ENCODE data around the gene SAP25. TPM values are rescaled to one million over a fixed set of nuclear protein-coding genes. Genes with fewer than 3 reads are reported as not detected.

Gene SAP25
- polyA plus RNA-seq, 3 donors = 67.2 TPM; not detected in 2

- no peak for TF ChIP-seq CTCF (IDR thresholded peaks at IDR 0.05)
- no peak overlapping the region for H3K27ac ChIP-seq (ENCODE audit: low read depth in 1 of 2, low read length in 2 of 2)
- peaks cover 19% of the 10 kb centered on the region for H3K4me1 Mint-ChIP-seq
- H3K27me3 ChIP-seq (ENCODE audit: control insufficient read depth in 2 of 2, insufficient read depth in 2 of 2, low read length in 2 of 2) = no peaks in the 10 kb centered on the region
- peak overlapping the region in 1 of 2 donors; percentile 97 for H3K4me3 Mint-ChIP-seq
- H3K4me2 ChIP-seq (replicated peaks; ENCODE audit: extremely low read depth, low read length, poor library complexity, severe bottlenecking) = no peak overlapping the region
- peaks cover 4% of the 10 kb centered on the region for H3K79me2 ChIP-seq (ENCODE audit: insufficient read depth, low read length)
- DNase-seq = peak in 1 of 3 donors; percentile 28
- intact Hi-C loops (cut with micrococcal nuclease) = loop anchor here in 1 of 2 donors (5.0 kb wide), 1 partner anchor 273 kb away; the partner anchor contains the start of gene UFSP1
- H3K9me3 Mint-ChIP-seq = peaks cover 0 to 1% (median 0%) of the 10 kb centered on the region in 7 donors
- no peaks in the 10 kb centered on the region for H3K9me3 ChIP-seq (replicated peaks in 1 of 2; ENCODE audit: control insufficient read depth in 1 of 2, insufficient read depth in 1 of 2, low read length in 2 of 2)
- H3K9ac ChIP-seq (ENCODE audit: insufficient read depth, low read length, poor library complexity, severe bottlenecking) = no peak overlapping the region
- peak overlapping the region in 1 of 7 donors; percentile 45 for H3K27ac Mint-ChIP-seq
- no peaks in the 10 kb centered on the region for H4K20me1 ChIP-seq (ENCODE audit: insufficient read depth, low read length)
- no peak overlapping the region for H2AFZ ChIP-seq (ENCODE audit: insufficient read depth, low read depth, low read length, poor library complexity, severe bottlenecking)
- H3K36me3 ChIP-seq (replicated peaks in 1 of 2; ENCODE audit: control insufficient read depth in 1 of 2, insufficient read depth in 2 of 2, low read length in 2 of 2) = no peaks in the 10 kb centered on the region
- H3K4me1 ChIP-seq (ENCODE audit: control insufficient read depth in 1 of 2, insufficient read depth in 2 of 2, low read length in 2 of 2) = peaks cover 22 to 27% of the 10 kb centered on the region in 2 donors
- peaks cover 0 to 6% (median 1%) of the 10 kb centered on the region in 3 donors for H3K27me3 Mint-ChIP-seq (ENCODE audit: low read depth in 3 of 3)
- 100% methylated on average over 1 of the region's 6 CpGs for WGBS (ENCODE audit: insufficient coverage)
- H3K36me3 Mint-ChIP-seq = peaks cover 17 to 18% of the 10 kb centered on the region in 2 donors
- H3K4me3 ChIP-seq (replicated peaks in 1 of 3; ENCODE audit: low read depth in 2 of 3, low read length in 3 of 3) = no peak overlapping the region
Observed at GRCh38 chr7:100614308-100614861, 40.7 kb upstream of the SAP25 start.

GRCh38 chr7:100613412-100614175, 39.9 kb upstream of the SAP25 start:
- Histone ChIP-seq H4K20me1 (ENCODE audit: insufficient read depth, low read length) (no peaks in the 10 kb centered on the region), H2AFZ (ENCODE audit: insufficient read depth, low read depth, low read length, poor library complexity, severe bottlenecking) (peak overlapping the region; percentile 90), H3K4me1 (ENCODE audit: control insufficient read depth in 1 of 2, insufficient read depth in 2 of 2, low read length in 2 of 2) (peaks cover 22 to 27% of the 10 kb centered on the region in 2 donors), H3K9ac (ENCODE audit: insufficient read depth, low read length, poor library complexity, severe bottlenecking) (no peak overlapping the region), H3K4me2 (replicated peaks; ENCODE audit: extremely low read depth, low read length, poor library complexity, severe bottlenecking) (peak overlapping the region; percentile 98), H3K79me2 (ENCODE audit: insufficient read depth, low read length) (peaks cover 4% of the 10 kb centered on the region), H3K9me3 (replicated peaks in 1 of 2; ENCODE audit: control insufficient read depth in 1 of 2, insufficient read depth in 1 of 2, low read length in 2 of 2) (no peaks in the 10 kb centered on the region), H3K27ac (ENCODE audit: low read depth in 1 of 2, low read length in 2 of 2) (no peak overlapping the region), H3K27me3 (ENCODE audit: control insufficient read depth in 2 of 2, insufficient read depth in 2 of 2, low read length in 2 of 2) (no peaks in the 10 kb centered on the region), H3K4me3 (replicated peaks in 1 of 3; ENCODE audit: low read depth in 2 of 3, low read length in 3 of 3) (peak overlapping the region in 1 of 3 experiments; percentile 91), H3K36me3 (replicated peaks in 1 of 2; ENCODE audit: control insufficient read depth in 1 of 2, insufficient read depth in 2 of 2, low read length in 2 of 2) (no peaks in the 10 kb centered on the region)
- intact Hi-C loops (cut with micrococcal nuclease) = loop anchor here (2.0 to 5.0 kb wide), 3 partner anchors 27 to 274 kb away; partner anchors contain the start of genes AGFG2 (in 1 of the 2), FBXO24 (in 1 of the 2), LRCH4 (in 1 of the 2) and UFSP1 (in 1 of the 2)
- H3K4me1 Mint-ChIP-seq = peaks cover 19% of the 10 kb centered on the region
- TF ChIP-seq CTCF (IDR thresholded peaks at IDR 0.05) = no peak
- H3K27me3 Mint-ChIP-seq (ENCODE audit: low read depth in 3 of 3) = peaks cover 0 to 6% (median 1%) of the 10 kb centered on the region in 3 donors
- peaks cover 17 to 18% of the 10 kb centered on the region in 2 donors for H3K36me3 Mint-ChIP-seq
- DNase-seq = peak in 2 of 3 donors; percentile 49 to 51
- H3K4me3 Mint-ChIP-seq = peak overlapping the region; percentile 56 to 97
- 48% methylated on average over 4 of the region's 13 CpGs for WGBS (ENCODE audit: insufficient coverage)
- H3K9me3 Mint-ChIP-seq = peaks cover 0 to 3% (median 0%) of the 10 kb centered on the region in 7 donors
- peak overlapping the region in 6 of 7 donors; percentile 0 to 76 (median 42) for H3K27ac Mint-ChIP-seq

Data from CD14-positive monocyte (primary cell).